ENCODE data around the gene COPS7A. TPM values are rescaled to one million over a fixed set of nuclear protein-coding genes. Genes with fewer than 3 reads are reported as not detected.

Gene COPS7A
- total RNA-seq, result 10 to 100 TPM; 14.2 to 31.0 (median 23.8) TPM
- 10 to 100 TPM; 29.5 to 39.6 TPM for polyA plus RNA-seq

GRCh38 chr12:6723607-6724408, at the start of gene COPS7A:
Gene COPS7A, plus strand, starts transcription at chr12:6724046. Its CDS starts 611 bp downstream, at chr12:6724657.
- intact Hi-C loops (cut with DNase I), result no loop called here
- Histone ChIP-seq H3K9me3 (no peaks in the 10 kb centered on the region), H3K27me3 (no peaks in the 10 kb centered on the region), H3K27ac (peak within 1 kb of the TSS; percentile 71 to 89 (median 82)), H3K4me1 (peaks cover 0 to 6% (median 0%) of the 10 kb centered on the region in 3 donors), H3K4me3 (peak within 1 kb of the TSS; percentile 30 to 65 (median 44)), H3K36me3 (no peaks in the 10 kb centered on the region)
- TF ChIP-seq CTCF (IDR thresholded peaks at IDR 0.05), result no peak
- DNase-seq (peak; percentile 90 to 99 (median 98)), ATAC-seq (peak; percentile 97 to 99 (median 98)), FAIRE-seq (peak; percentile 93)
- WGBS, 2 donors, result 1% methylated on average over 48 to 49 of the region's 49 CpGs

- TF ChIP-seq CTCF (IDR thresholded peaks at IDR 0.05), result no peak
- ATAC-seq, result no peak
- Histone ChIP-seq H3K27ac (no peak overlapping the region), H3K27me3 (no peaks in the 10 kb centered on the region), H3K36me3 (peaks cover under 1 to 63% (median 44%) of the 10 kb centered on the region in 3 donors), H3K9me3 (no peaks in the 10 kb centered on the region), H3K4me1 (no peaks in the 10 kb centered on the region), H3K4me3 (no peak overlapping the region)
- WGBS, 2 donors, result 85 to 91% methylated on average over 5 of the region's 5 CpGs
- DNase-seq, result no peak
- FAIRE-seq, result no peak
- intact Hi-C loops (cut with DNase I), result no loop called here
Observed at GRCh38 chr12:6676962-6677361, 46.9 kb upstream of the COPS7A start.

GRCh38 chr12:6684609-6685008, 39.2 kb upstream of the COPS7A start:
- DNase-seq (no peak), FAIRE-seq (no peak), ATAC-seq (no peak)
- H3K27me3 ChIP-seq, result no peaks in the 10 kb centered on the region
- peaks cover 0 to 1% (median 0%) of the 10 kb centered on the region in 3 donors for H3K36me3 ChIP-seq
- 51 to 63% methylated on average over 6 of the region's 6 CpGs for WGBS, 2 donors
- no peaks in the 10 kb centered on the region for H3K9me3 ChIP-seq
- peaks cover 3 to 12% (median 5%) of the 10 kb centered on the region in 3 donors for H3K4me1 ChIP-seq
- intact Hi-C loops (cut with DNase I), result no loop called here
- H3K4me3 ChIP-seq, result no peak overlapping the region
- no peak overlapping the region for H3K27ac ChIP-seq
- peak in 1 of 4 donors; percentile 30 for TF ChIP-seq CTCF (IDR thresholded peaks at IDR 0.05)

GRCh38 chr12:6685814-6686213, 38.0 kb upstream of the COPS7A start:
- WGBS, 2 donors, result 73 to 77% methylated on average over 3 of the region's 3 CpGs
- TF ChIP-seq CTCF (IDR thresholded peaks at IDR 0.05), result no peak
- FAIRE-seq (no peak), ATAC-seq (no peak), DNase-seq (no peak)
- Histone ChIP-seq H3K9me3 (no peaks in the 10 kb centered on the region), H3K27me3 (no peaks in the 10 kb centered on the region), H3K4me1 (peaks cover 3 to 20% (median 5%) of the 10 kb centered on the region in 3 donors), H3K27ac (no peak overlapping the region), H3K4me3 (no peak overlapping the region), H3K36me3 (no peaks in the 10 kb centered on the region)
- intact Hi-C loops (cut with DNase I), result no loop called here

- ATAC-seq, result peak in 1 of 4 donors; percentile 1
- no peak for TF ChIP-seq CTCF (IDR thresholded peaks at IDR 0.05)
- Histone ChIP-seq H3K36me3 (no peaks in the 10 kb centered on the region), H3K9me3 (no peaks in the 10 kb centered on the region), H3K4me3 (peak overlapping the region; percentile 70 to 96 (median 92)), H3K4me1 (peaks cover 3 to 20% (median 5%) of the 10 kb centered on the region in 3 donors), H3K27ac (peak overlapping the region; percentile 86 to 93 (median 91)), H3K27me3 (no peaks in the 10 kb centered on the region)
- FAIRE-seq, result no peak
- 1 to 2% methylated on average over 13 of the region's 13 CpGs for WGBS, 2 donors
- peak in 3 of 6 donors; percentile 64 to 82 (median 68) for DNase-seq
- intact Hi-C loops (cut with DNase I), result no loop called here
Observed at GRCh38 chr12:6688543-6688998, 35.3 kb upstream of the COPS7A start.
